H1 (cell line): ENCODE data around the gene RABL6. TPM values are rescaled to one million over a fixed set of nuclear protein-coding genes. Genes with fewer than 3 reads are reported as not detected.

ENCODE experiments used
- CTCF ChIA-PET: fragments of 300-600 bp; sonication (Branson Sonifier 250); formaldehyde crosslinking; loops from one replicate; lab custom pipeline; 2021; ENCODE audit not compliant: partially characterized antibody; lab: Charles Lee
- POLR2A ChIA-PET: fragments of 300-600 bp; sonication (Branson Sonifier 250); formaldehyde crosslinking; loops from one replicate; lab custom pipeline; 2021; ENCODE audit warnings: inconsistent platforms; ENCODE audit not compliant: partially characterized antibody; lab: Charles Lee
- DNase-seq, 2 experiments: peaks; one replicate each; pipeline versions ENCODE4 v3.0.0 to v3.0.0-alpha.2; 2010 to 2022; ENCODE audit warnings: low spot score in 2 of 2, low read depth in 1 of 2, mixed read lengths in 1 of 2
- FAIRE-seq: peaks from 2 replicates; lab custom pipeline; 2011; peaks lifted over from hg19 to GRCh38; lab: Jason Lieb, UNC
- H2AFZ ChIP-seq: 2 replicates; pipeline ENCODE4 v1.8.1; 2012; ENCODE audit warnings: low read length, inconsistent platforms
- H2AK5ac ChIP-seq: 2 replicates; pipeline ENCODE4 v1.6.1; 2013; ENCODE audit warnings: low read depth, low read length
- H2BK120ac ChIP-seq: replicated peaks from 2 replicates; pipeline ENCODE3; 2013; ENCODE audit warnings: low read depth, low read length, inconsistent platforms
- H2BK12ac ChIP-seq: 2 replicates; pipeline ENCODE4 v1.6.1; 2013; ENCODE audit warnings: low read depth, low read length
- H2BK15ac ChIP-seq: 2 replicates; pipeline ENCODE4 v1.6.1; 2013; ENCODE audit warnings: low read length
- H2BK20ac ChIP-seq: 2 replicates; pipeline ENCODE4 v1.6.1; 2013; ENCODE audit warnings: low read length
- H2BK5ac ChIP-seq: 2 replicates; pipeline ENCODE4 v1.6.1; 2013; ENCODE audit warnings: low read depth, low read length
- H3K14ac ChIP-seq: 2 replicates; pipeline ENCODE4 v1.6.1; 2013; ENCODE audit warnings: inconsistent platforms; ENCODE audit not compliant: insufficient read length
- H3K18ac ChIP-seq: 2 replicates; pipeline ENCODE4 v1.6.1; 2013; ENCODE audit warnings: low read length; ENCODE audit errors: extremely low read depth
- H3K23ac ChIP-seq: 2 replicates; pipeline ENCODE4 v1.6.1; 2013; ENCODE audit warnings: inconsistent platforms; ENCODE audit not compliant: insufficient read length
- H3K23me2 ChIP-seq: 2 replicates; pipeline ENCODE4 v1.6.1; 2013; ENCODE audit warnings: low read depth, low read length
- H3K27ac ChIP-seq: 2 replicates; pipeline ENCODE4 v1.6.1; 2011; ENCODE audit warnings: low read depth, low read length, inconsistent platforms
- H3K27me3 ChIP-seq, 4 experiments: replicated peaks in 1 of 4; 1 replicate in 1 of 4; 2 replicates in 3 of 4; pipeline versions ENCODE4 v1.6.1 to v1.8.1; 2011 to 2013; ENCODE audit warnings: low read length in 3 of 4, mild to moderate bottlenecking in 3 of 4, inconsistent platforms in 2 of 4, mixed read lengths in 2 of 4, moderate library complexity in 1 of 4; ENCODE audit not compliant: control insufficient read depth in 3 of 4, insufficient read depth in 3 of 4; ENCODE audit errors: extremely low read depth in 1 of 4
- H3K36me3 ChIP-seq, 4 experiments: 2 replicates each; pipeline versions ENCODE4 v1.6.1 to v1.8.1; 2011 to 2013; ENCODE audit warnings: mild to moderate bottlenecking in 4 of 4, low read length in 3 of 4, moderate library complexity in 2 of 4, control low read depth in 1 of 4, inconsistent platforms in 1 of 4; ENCODE audit not compliant: insufficient read depth in 4 of 4, control insufficient read depth in 2 of 4
- H3K4ac ChIP-seq: replicated peaks from 2 replicates; pipeline ENCODE3; 2013; ENCODE audit warnings: low read length, low read depth, mixed read lengths, inconsistent platforms; ENCODE audit not compliant: insufficient read length
- H3K4me1 ChIP-seq, 4 experiments: replicated peaks in 1 of 4; 1 replicate in 1 of 4; 2 replicates in 3 of 4; pipeline versions ENCODE4 v1.6.1 to v1.8.1; 2011 to 2013; ENCODE audit warnings: low read length in 3 of 4, inconsistent platforms in 2 of 4, mixed read lengths in 1 of 4; ENCODE audit not compliant: insufficient read depth in 4 of 4, control insufficient read depth in 3 of 4
- H3K4me2 ChIP-seq, 2 experiments: 2 replicates each; pipeline versions ENCODE4 v1.6.1 to v1.8.1; 2011 to 2013; ENCODE audit warnings: low read depth in 2 of 2, low read length in 2 of 2, control low read depth in 1 of 2, inconsistent platforms in 1 of 2, mild to moderate bottlenecking in 1 of 2; ENCODE audit not compliant: insufficient read depth in 1 of 2
- H3K4me3 ChIP-seq, 4 experiments: fragments of 200-600, 300-600 bp in 1 of 4; sonication (generic), shearing (Covaris generic), sonication (Bioruptor Twin) in 1 of 4; 2 replicates each; pipeline versions ENCODE4 v1.5.1 to v1.8.1; 2011 to 2016; ENCODE audit warnings: low read length in 4 of 4, low read depth in 3 of 4, control low read depth in 2 of 4, inconsistent platforms in 2 of 4, mild to moderate bottlenecking in 2 of 4, mixed read lengths in 1 of 4, moderate library complexity in 1 of 4; ENCODE audit not compliant: insufficient read depth in 2 of 4; ENCODE audit errors: extremely low read depth in 1 of 4
- H3K56ac ChIP-seq: replicated peaks from 2 replicates; pipeline ENCODE3; 2013; ENCODE audit warnings: low read depth, mild to moderate bottlenecking, mixed read lengths, low read length, inconsistent platforms; ENCODE audit not compliant: insufficient read length
- H3K79me1 ChIP-seq: 2 replicates; pipeline ENCODE4 v1.6.1; 2013; ENCODE audit warnings: low read depth, low read length, control low read depth
- H3K79me2 ChIP-seq, 2 experiments: 2 replicates each; pipeline versions ENCODE4 v1.6.1 to v1.8.1; 2012 to 2013; ENCODE audit warnings: low read length in 2 of 2, mild to moderate bottlenecking in 2 of 2, inconsistent platforms in 1 of 2; ENCODE audit not compliant: insufficient read depth in 2 of 2, control insufficient read depth in 1 of 2
- H3K9ac ChIP-seq, 4 experiments: replicated peaks in 1 of 4; 1 replicate in 1 of 4; 2 replicates in 3 of 4; pipeline versions ENCODE4 v1.6.1 to v1.8.1; 2011 to 2013; ENCODE audit warnings: low read depth in 3 of 4, low read length in 3 of 4, control low read depth in 2 of 4, mild to moderate bottlenecking in 2 of 4, moderate library complexity in 2 of 4, inconsistent platforms in 1 of 4; ENCODE audit errors: extremely low read depth in 1 of 4
- H3K9me3 ChIP-seq, 2 experiments: 2 replicates each; pipeline versions ENCODE4 v1.6.1 to v1.8.1; 2012 to 2013; ENCODE audit warnings: mild to moderate bottlenecking in 2 of 2, moderate library complexity in 2 of 2, control low read depth in 1 of 2, inconsistent platforms in 1 of 2, low read depth in 1 of 2, low read length in 1 of 2, mixed read lengths in 1 of 2; ENCODE audit not compliant: insufficient read depth in 2 of 2
- H4K20me1 ChIP-seq, 2 experiments: replicated peaks in 1 of 2; 2 replicates each; pipeline versions ENCODE3 to v1.8.1; 2011 to 2013; ENCODE audit warnings: inconsistent platforms in 2 of 2, low read length in 2 of 2, mild to moderate bottlenecking in 1 of 2; ENCODE audit not compliant: insufficient read depth in 2 of 2, control insufficient read depth in 1 of 2
- H4K5ac ChIP-seq: 2 replicates; pipeline ENCODE4 v1.6.1; 2013; ENCODE audit warnings: low read length, low read depth, mixed read lengths, inconsistent platforms; ENCODE audit not compliant: insufficient read length
- H4K8ac ChIP-seq: 2 replicates; pipeline ENCODE4 v1.8.0; 2013; ENCODE audit warnings: mild to moderate bottlenecking, moderate library complexity, low read length, inconsistent platforms; ENCODE audit not compliant: insufficient read depth; ENCODE audit errors: extremely low read depth
- H4K91ac ChIP-seq: replicated peaks from 2 replicates; pipeline ENCODE3; 2013; ENCODE audit warnings: low read length, mixed read lengths, inconsistent platforms; ENCODE audit not compliant: insufficient read length
- POLR2A ChIP-seq, 2 experiments: IDR thresholded peaks; 1 replicate in 1 of 2; 2 replicates in 1 of 2; pipeline ENCODE4 v1.6.1; 2011; ENCODE audit warnings: low read depth in 2 of 2, low read length in 2 of 2, mild to moderate bottlenecking in 2 of 2; ENCODE audit errors: control extremely low read depth in 1 of 2
- POLR2AphosphoS5 ChIP-seq: IDR thresholded peaks from 2 replicates; pipeline ENCODE4 v1.6.1; 2011; ENCODE audit warnings: low read depth, low read length
- ZNF274 ChIP-seq: IDR thresholded peaks from 2 replicates; pipeline ENCODE4 v1.7.0; 2012; ENCODE audit warnings: low read length, borderline replicate concordance; ENCODE audit errors: extremely low read depth
- WGBS, 2 experiments: shearing (Covaris generic) in 1 of 2; methylation state at CpG; one replicate each; pipeline versions ENCODE4 v1.1.6 to v1.1.7; 2013 to 2015; ENCODE audit warnings: low lambda C conversion rate in 2 of 2, mixed read lengths in 2 of 2, inconsistent platforms in 1 of 2, low coverage in 1 of 2, missing lambda C conversion rate in 1 of 2; ENCODE audit not compliant: insufficient replicate concordance in 2 of 2, insufficient coverage in 1 of 2, insufficient read length in 1 of 2; ENCODE audit errors: extremely low coverage in 1 of 2, missing lambda C conversion rate in 1 of 2; 5-methylcytosine and 5-hydroxymethylcytosine counted together
- polyA plus RNA-seq, 7 experiments: library from polyadenylated mRNA; depleted of rRNA in 3 of 7; stranded (reverse) in 5 of 7; unstranded in 2 of 7; fragments of >200 nt in 5 of 7; fragments of 200-250 nt in 2 of 7; gene quantifications; 1 replicate in 5 of 7; 2 replicates in 1 of 7; 4 replicates in 1 of 7; pipeline versions ENCODE4 v1.2.1 to v1.2.3, GENCODE V29; 2011 to 2013; ENCODE audit warnings: missing spikeins in 2 of 7, mixed read lengths in 2 of 7
- total RNA-seq: library from RNA; stranded (reverse); fragmentation: NEBNext Ultra II Directional; extraction: Animal tissue kit (Norgen Biotek cat#: 25700); gene quantifications from 2 replicates; pipeline ENCODE4 v1.2.1, GENCODE V29; 2021

Gene RABL6
- total and polyA plus RNA-seq, 2 of the 8 experiments (the other 6 are each of a cell fraction or from before 2014, with no cell fraction given) = 70.1 to 130 TPM

- DNase-seq = peak in 1 of 2 experiments; percentile 42
- ChIA-PET CTCF (interaction anchor here (1.5 to 2.5 kb wide), 4 partner anchors 19 to 174 kb away, joined by 4 to 8 read pairs (median 6); partner anchors contain the start of gene AJM1), POLR2A (interaction anchor here (1.2 to 16.2 kb wide), 9 partner anchors 9 to 383 kb away, joined by 3 to 248 read pairs (median 6); partner anchors contain the start of genes AJM1, FBXW5 and MAMDC4)
- Histone ChIP-seq H3K4me1 (peaks cover 0 to 6% (median 5%) of the 10 kb centered on the region in 4 experiments; a peak in 5 of 7 replicates), H4K20me1 (peaks cover 7 to 41% of the 10 kb centered on the region in 2 experiments), H3K4ac (no peak overlapping the region), H4K5ac (no peak overlapping the region), H3K56ac (no peak overlapping the region), H4K91ac (no peak overlapping the region), H3K23me2 (peaks cover 5% of the 10 kb centered on the region; the same call in 1 of the 2 replicates), H3K27ac (no peak overlapping the region), H2BK15ac (no peak overlapping the region), H3K36me3 (peaks cover 11 to 34% (median 27%) of the 10 kb centered on the region in 4 experiments), H3K9me3 (no peaks in the 10 kb centered on the region), H3K18ac (no peak overlapping the region), H3K9ac (no peak overlapping the region), H4K8ac (no peak overlapping the region), H3K23ac (no peak overlapping the region), H3K27me3 (no peaks in the 10 kb centered on the region), H2BK120ac (no peak overlapping the region), H2BK20ac (no peak overlapping the region), H3K14ac (no peak overlapping the region), H2AFZ (no peak overlapping the region), H3K79me2 (peaks cover 5 to 17% of the 10 kb centered on the region in 2 experiments; a peak in 3 of 4 replicates), H2BK5ac (no peak overlapping the region; the same call in 1 of the 2 replicates), H3K79me1 (peaks cover 10% of the 10 kb centered on the region), H3K4me3 (no peak overlapping the region), H2AK5ac (no peak overlapping the region), H2BK12ac (no peak overlapping the region), H3K4me2 (no peak overlapping the region)
- TF ChIP-seq ZNF274 (no peak), POLR2A (IDR thresholded peaks at IDR 0.05; ENCODE audit: control extremely low read depth in 1 of 2, low read depth in 2 of 2, low read length in 2 of 2) (peak in 1 of 2 experiments; percentile 47; a peak in 1 of 3 replicates), POLR2AphosphoS5 (peak; percentile 60; the same call in 1 of the 2 replicates)
- FAIRE-seq = no peak
- 94% methylated on average over 21 of the region's 22 CpGs; no CpG with 5 or more reads in 1 of the 2 experiments for WGBS, 2 experiments
Measured at GRCh38 chr9:136860933-136861873, 53.5 kb downstream of the RABL6 start.
